Fibroblast of peridontal ligament (primary cell): Measurements from ENCODE around the gene MAP4.

ENCODE experiments used
- DNase-seq: peaks from one replicate; pipeline ENCODE4 v3.0.0-alpha.2; 2010; ENCODE audit errors: extremely low read depth

Gene MAP4

DNA sequence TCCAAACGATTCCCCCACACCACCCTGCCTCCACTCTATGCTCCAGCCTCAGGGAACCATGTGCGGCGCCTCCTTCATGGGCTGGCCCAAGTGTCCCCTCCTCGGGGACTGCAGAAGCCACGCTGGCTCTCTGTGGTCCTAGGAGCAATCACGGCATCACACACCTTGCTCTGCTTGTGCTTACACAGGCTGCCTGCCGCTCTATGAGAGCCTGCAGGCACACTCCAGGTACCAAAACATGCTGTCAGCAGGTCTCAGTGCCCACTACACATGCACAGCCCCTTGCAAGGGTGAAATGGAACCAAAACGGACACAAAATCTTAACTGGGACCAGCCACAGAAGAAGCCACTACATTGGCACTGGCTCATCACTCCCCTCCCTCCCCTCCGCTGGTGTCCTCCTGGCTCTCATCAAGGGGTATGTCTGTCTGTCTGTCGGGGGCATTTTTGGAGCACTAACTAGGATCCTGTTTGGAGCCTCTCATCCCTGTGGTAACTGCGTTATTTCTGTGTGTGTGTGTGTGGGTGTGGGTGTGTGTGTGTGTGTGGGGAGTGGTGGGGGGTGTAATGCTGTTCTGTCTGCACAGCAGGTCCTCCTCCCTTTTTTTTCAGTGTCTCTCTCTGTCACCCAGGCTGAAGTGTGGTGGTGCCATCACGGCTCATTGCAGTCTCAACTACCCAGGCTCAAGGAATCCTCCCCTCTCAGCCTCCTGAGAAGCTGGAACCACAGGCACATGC lies 152.7 kb downstream of the MAP4 start:
- DNase-seq: no peak

DNA sequence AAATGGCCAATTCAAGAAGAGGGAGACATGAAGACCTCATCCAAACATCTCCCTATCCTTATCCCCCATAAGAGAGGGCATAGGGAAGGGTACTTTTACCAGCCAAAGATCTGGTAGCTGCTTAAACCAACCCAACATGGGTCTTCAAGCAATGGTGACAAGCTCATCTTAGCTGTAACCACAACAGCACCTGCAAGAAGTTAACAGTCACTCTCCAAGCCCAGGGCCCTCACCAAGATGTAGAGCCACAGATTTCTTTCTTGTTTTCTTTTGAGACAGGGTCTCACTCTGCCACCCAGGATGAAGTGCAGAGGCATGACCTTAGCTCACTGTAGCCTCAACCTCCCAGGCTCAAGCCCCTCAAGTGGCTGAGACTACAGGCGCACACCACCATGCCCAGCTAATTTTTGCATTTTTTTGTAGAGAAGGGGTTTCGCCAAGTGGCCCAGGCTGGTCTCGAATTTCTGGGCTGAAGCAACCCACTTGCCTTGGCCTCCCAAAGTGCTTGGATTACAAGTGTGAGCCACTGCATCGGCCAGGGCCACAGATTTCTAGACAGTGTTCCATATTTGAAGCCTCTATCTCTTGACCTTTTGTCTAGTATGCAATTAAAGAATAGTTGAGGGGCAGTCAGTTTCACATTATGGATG lies 156.1 kb downstream of the MAP4 start:
- no peak for DNase-seq

DNA sequence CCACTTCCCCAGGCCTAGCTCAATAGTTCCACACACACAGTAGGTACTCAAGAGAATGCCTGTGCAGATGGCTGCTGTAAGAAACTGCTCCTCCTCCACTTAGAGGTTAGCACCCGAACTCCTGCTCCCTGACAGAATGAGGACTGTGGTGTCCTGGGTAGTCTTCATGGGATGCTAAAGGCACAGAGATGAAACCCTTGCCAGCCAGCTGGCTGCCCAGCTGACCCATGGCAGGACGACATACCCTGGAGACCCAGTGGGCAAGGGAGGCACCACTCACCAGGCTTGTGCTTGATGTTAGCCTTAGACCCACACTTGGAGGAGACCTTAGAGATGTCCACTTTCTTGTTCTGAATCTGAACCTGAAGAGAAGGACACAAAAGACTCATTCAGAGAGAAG lies 159.1 kb downstream of the MAP4 start:
- DNase-seq: no peak

DNA sequence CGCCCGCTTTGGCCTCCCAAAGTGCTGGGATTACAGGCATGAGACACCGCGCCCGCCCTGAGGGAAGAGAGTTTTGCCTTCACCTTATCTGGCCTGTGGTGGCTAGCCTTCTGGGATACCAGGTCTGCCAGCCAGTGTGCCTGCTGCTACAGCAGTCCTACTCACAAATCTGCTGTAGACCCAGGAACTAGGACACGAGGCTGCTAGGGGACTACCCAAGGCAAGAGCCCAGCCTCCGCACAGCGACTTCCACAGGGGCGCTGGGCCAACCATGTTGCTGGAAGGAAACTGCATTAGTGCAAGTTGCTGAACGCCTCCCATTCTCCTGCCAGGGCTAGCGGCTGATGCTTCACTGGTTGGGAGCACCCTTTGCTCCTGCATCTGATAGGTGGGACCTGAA lies 159.5 kb downstream of the MAP4 start:
- DNase-seq: no peak

DNA sequence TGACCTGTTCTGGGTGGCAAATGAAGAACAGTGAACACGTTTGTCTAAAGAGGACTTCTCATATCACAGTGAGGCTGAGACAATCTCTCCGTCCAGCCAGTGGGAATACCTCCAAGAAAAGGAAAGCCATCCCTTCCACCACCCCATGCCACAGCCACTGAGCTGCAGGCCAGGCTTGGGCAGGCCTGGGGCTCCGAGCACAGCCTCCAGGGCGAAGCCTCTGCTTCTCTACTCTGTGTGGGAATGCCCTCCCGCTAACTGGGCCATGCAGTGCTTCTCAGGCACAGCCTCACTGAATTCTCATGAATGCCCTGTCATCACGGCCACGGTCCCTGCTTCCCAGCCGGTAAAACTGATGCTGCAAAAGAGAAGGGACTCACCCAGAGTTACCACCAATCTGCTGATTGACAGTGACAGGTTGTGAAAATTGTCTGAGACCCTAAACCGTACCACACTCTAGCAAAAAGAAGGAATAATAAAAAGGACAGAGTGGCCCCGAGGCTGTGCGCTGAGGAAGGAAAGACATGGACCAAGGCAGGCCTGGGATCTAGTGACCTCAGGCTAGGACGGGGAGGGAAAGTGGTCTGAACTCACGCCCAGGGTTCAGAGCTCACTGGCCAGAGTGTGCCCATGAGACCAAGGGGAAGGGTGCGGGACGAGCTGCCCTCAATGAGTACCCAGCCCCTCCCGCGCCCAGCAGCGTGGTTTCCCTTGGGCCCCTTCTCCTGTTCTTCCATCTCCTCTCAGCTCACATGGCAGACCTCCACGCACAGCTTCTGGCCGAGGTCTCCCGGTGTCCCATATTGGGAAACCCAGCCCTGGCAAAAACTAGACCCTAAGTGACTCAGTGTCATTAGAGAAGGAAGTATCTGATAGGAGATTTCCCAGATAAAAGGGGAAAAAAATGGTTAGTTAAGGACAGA lies 160.5 kb downstream of the MAP4 start:
- no peak for DNase-seq

DNA sequence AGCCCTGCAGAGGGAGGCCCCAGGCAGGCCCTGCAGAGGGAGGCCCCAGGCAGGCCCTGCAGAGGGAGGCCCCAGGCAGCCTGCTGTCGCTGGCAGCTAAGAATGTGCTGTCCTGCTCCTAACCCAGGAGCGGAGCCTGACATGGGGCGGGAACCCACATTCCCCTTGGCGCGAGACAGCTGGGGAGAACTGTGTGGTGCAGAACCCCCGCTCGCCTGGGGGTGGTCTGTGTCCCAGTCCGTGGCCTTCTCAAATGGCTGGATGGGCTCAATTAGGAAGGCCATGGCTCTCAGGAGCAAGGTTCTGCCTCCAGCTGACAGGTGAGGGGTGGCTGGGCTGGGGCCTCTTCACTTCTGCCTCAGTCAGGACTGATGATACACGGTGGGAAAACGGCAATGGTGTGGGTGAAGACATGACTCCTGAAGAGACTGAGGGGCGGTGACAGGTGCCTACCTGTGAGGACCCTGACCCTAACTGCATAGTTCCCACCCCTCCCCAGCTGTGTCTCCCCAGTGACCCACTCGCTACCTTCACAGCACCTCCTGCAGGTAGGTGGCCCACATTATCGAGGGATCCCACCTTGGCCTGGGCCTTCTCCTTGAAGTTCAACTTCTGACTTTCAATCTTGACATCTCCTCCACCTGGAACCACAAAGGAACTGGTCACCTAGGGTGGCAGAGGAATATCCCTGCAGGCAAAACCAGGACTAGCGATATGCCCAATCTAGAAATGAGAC lies 161.3 kb downstream of the MAP4 start:
- DNase-seq: no peak

DNA sequence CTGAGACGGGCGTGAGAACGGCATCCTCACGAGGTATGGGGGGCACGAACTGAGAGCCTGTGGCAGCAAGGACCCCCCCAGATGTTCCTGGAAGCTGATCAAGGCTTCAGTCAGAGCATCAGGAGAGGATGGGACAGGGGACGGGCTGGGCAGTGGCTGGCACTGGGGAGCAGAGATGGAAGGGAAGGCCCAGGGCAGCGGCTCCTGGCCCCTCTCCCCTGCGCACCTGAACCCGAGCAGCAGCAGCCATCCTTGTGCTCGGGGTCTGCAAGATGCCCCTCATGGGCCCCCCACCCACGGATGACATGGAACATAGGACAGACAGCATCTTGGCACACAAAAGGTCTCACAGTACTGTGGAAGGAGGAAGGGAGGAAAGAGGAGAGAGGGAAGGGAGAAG lies 161.9 kb downstream of the MAP4 start:
- no peak for DNase-seq

DNA sequence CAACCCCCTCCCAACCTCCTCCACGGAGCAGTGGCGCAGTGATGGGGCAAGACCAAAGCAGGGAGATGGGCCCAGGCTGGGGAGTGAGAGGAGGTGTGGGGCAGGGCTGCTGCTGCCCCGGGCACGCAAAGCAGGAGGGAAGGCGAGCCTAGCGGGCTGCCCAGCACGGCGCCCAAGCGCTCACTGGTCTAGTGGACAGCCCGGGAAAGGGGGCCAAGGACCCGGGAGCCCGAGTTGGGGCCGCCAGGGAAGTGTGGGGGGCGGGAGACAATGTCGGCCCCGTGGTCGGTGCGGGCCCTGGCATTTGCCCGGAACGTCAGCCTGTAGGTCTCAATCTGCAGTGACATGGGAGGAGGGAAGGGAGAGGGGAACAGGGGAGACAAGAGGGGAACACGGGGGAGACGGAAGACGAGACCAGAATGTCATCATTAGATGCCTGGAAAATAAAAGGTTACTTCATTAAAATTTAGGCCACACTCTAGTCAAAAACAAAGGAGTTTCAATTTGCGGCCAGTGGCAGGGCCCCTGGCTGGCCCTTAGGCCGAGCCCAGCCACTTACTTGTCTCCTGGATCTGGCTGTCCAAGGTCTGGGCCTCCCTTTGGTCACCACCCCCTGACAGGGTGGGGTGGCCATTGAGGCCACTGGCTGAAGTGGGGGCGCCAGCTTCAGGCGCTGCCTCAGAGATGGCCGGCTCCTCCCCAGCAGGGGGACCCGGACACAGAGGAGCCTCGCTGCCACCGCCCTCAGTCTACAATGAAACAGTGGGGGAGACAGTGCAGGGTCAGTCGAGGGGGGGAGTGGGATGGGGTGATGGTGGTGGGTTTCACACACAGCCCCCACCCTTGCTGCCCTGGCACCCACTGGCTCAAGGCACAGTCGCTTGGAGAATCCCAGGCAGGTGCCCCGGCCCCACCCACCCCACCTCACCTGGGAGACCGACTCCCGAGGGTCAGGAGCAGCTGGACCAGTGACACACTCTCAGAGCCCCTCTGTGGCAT lies 163.3 kb downstream of the MAP4 start:
- no peak for DNase-seq

DNA sequence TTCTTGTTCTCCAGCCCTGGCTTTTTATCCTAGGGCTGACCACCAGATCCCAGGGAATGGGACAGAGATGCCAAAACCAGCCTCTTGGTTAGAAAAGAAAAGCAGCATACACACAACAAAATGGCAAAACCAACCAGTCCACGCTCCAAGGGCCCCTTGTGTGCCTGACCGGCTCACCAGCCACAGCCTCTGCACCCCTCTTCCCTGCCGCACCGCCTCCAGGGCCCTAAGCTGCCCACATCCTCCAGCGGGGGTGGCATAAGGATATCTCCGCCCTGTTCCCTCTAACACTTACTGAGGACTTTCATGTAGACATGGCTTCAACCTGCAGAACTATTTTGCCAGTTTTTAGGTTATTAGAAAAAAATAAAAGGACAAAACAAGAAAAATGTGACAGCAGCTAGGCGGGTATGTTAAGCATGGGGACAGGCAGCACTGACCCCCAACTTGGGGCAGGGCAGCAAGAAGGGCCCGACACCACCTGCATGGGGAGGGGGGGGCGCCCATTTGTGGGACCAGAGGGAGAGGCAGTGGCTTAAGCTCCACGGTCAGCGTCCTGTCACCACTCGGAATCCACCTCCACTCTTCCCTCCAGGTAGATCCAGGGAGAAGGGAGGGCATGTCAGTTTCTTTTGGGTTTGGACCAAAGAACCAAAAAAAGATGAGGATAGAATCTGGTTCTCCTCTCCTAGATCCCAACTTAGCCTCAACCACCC lies 164.2 kb downstream of the MAP4 start:
- DNase-seq: no peak

DNA sequence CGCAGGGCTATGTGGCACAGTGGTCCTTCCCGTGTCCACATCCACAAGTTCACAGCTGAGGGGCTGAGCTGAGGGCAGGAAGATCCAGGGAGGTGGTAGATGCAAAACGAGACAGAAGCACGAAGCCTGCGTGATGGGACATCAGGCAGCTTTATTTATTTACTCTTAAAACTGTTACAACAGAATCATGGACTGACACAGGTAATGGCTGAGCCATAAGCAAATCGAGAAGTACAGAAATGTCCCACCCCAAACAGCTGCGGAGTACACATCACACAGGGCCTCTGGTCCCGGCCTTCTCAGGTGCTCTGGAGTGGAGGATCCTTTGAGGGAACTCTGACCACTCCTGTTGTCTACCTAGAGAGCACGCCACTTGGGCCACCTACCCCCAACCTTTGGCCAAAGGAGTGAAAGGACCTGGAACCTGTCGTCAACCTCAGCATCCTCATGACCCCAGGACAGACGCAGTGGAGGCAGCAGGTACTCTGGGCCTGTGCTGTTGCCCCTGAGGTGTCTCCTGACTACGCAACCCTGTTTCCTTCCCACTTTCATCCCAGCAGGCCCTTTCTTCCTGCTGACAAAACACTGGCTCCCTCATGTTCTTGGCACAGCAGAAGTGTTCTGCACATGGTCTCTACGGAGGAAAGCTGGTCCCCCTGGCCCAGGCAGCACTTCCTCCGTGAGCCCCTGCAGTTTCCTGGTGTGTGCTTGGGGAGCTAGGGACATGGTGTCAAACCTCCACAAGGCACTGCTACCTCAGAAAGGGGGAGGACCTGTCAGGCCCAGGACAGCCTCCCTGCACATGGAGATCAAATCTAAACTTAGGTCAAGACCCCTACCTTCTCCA lies 165.4 kb downstream of the MAP4 start:
- no peak for DNase-seq

DNA sequence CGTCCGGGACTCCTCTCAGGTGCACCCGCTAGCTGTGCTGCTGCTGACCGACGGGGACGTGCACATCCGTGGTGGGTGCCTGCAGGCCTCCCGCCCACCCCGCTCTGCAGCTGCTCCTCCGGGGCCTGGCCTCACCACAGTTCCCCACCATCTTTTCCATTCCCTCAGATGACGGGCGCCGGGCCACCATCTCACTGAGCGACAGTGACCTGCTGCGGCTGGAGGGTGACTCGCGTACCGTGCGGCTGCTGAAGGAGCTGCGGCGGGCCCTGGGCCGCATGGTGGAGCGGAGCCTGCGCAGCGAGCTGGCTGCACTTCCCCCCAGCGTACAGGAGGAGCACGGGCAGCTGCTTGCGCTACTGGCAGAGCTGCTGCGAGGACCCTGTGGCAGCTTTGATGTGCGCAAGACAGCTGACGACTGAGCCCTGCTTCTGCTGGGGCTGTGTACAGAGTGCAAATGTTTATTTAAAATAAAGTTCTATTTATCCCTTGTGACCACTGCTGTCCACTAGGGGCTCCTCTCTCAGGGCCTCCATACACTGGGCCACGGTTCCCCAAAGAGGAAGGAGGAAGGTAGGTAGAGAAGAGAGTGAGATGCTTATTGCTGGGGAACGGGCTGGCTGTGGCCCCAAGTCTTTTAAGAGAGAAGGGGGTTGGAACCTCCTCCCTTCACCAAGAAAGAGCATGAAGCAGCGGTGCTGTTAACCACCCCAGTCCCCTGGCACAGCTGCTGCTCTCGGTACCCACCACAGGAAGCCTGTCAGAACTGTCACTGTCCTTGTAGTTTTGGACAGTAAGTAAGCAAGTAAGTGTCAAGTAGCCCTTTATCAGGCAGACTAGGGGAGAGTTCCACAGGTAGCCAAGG lies 166.3 kb downstream of the MAP4 start:
- peak; percentile 41 for DNase-seq

DNA sequence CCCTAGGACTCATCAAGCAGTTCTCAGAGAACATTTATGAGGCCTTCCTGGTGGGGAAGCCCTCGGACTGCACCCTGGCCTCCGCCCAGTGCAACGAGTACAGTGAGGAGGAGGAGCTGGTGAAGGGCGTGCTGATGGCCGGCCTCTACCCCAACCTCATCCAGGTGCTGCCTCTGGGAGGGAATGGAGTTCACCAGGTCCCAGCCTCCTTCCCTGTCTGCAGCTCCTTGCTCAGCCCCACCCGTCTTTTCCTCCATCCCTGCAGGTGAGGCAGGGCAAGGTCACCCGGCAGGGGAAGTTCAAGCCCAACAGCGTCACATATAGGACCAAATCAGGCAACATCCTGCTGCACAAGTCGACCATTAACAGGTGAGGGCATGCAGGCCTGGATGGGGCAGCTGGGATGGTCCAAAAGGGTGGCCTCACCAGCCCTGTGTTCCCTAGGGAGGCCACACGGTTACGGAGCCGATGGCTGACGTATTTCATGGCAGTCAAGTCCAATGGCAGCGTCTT lies 167.0 kb downstream of the MAP4 start:
- DNase-seq: no peak

DNA sequence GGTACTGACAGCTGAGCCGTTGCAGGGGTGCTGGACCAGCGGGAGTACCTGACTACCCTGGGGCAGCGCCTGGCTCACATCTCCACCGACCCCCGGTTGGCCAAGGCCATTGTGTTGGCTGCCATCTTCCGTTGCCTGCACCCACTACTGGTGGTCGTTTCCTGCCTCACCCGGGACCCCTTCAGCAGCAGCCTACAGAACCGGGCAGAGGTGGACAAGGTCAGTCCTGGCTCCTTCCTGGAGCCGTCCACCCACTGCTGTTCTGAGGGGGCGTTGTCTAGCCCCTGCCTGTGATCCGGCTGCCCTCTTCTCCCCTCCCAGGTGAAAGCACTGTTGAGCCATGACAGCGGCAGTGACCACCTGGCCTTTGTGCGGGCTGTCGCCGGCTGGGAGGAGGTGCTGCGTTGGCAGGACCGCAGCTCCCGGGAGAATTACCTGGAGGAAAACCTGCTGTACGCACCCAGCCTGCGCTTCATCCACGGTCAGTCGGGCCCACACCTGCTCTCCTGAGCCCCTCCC lies 167.6 kb downstream of the MAP4 start:
- DNase-seq: no peak

DNA sequence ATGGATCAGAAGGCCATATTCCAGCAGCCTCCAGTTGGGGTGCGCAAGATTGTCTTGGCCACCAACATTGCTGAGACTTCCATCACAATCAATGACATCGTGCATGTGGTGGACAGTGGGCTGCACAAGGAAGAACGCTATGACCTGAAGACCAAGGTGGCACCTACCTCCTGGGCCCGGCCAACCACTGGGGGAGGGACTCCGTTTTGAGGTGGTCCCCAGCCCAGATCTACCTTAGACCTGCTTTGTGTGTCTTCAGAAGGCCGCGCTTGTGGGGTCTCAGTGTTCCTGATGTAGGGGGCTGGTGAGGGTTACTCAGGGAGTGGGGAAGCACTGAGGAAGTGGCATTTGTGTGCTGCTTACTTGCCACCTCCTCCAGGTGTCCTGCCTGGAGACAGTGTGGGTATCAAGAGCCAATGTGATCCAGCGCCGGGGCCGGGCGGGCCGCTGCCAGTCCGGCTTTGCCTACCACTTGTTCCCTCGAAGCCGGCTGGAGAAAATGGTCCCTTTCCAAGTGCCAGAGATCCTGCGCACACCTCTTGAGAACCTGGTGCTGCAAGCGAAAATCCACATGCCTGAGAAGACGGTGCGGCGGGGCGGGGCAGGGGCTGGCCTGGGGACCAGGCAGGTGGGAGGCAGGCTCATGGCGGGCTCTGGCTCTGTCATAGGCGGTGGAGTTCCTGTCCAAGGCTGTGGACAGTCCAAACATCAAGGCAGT lies 168.3 kb downstream of the MAP4 start:
- no peak for DNase-seq

DNA sequence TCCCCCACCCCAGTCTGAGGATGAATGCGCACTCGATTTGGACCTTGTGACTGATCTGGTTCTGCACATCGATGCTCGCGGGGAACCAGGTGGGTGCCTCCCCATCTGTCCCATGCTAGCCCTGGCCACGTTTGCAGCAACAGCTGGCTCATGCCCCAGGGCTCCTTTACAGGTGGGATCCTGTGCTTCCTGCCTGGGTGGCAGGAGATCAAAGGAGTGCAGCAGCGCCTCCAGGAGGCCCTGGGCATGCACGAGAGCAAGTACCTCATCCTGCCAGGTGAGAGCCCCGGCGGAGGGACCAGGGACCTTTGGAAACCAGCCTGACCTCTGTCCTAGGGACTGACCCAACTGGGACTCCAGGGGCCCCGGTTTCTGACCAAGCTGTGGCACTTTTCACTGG lies 169.0 kb downstream of the MAP4 start:
- no peak for DNase-seq

DNA sequence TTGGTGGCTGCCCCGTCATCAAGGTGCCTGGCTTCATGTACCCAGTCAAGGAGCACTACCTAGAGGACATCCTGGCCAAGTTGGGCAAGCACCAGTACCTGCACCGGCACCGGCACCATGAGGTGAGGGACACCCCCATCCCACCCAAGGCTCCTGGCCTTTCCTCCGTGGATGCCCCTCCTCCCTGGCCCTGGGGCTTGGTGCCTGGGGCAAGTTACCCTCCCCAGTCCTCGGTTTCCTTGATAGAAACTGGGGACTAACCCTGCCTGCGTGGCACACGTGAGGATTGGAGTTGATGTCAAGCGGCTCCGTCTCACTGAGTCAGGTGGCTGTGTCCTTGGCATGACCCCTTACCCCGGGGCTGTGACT lies 169.4 kb downstream of the MAP4 start:
- no peak for DNase-seq
